M059J (cell line): ENCODE data around the gene SGPP2. TPM values are rescaled to one million over a fixed set of nuclear protein-coding genes. Genes with fewer than 3 reads are reported as not detected.
"Not testable (repeated sequence)": the region's sequence is repeated elsewhere in the genome, so short reads cannot be mapped to it uniquely, and the experiment has no call there.

Experiments used
- DNase-seq: peaks from one replicate; pipeline ENCODE4 v3.0.0-alpha.2; 2012; ENCODE audit warnings: low read depth
- total RNA-seq: library from RNA; depleted of rRNA; stranded (reverse); fragments of >200 nt; shearing (Covaris generic); gene quantifications from 2 replicates; pipeline ENCODE4 v1.2.3, GENCODE V29; 2014

SGPP2 gene
- total RNA-seq, 1 experiment from 2014 or later: 0.05 TPM

- peak; percentile 30 for DNase-seq
Measured at GRCh38 chr2:222427646-222428301, 3.4 kb downstream of the SGPP2 start.

GRCh38 chr2:222430071-222430470, 5.7 kb downstream of the SGPP2 start:
- DNase-seq: no peak

- no peak for DNase-seq
Measured at GRCh38 chr2:222430681-222431080, 6.3 kb downstream of the SGPP2 start.

GRCh38 chr2:222431869-222432268, 7.5 kb downstream of the SGPP2 start:
- no peak for DNase-seq

- no peak for DNase-seq
Measured at GRCh38 chr2:222433332-222434173, 9.2 kb downstream of the SGPP2 start.

- no peak for DNase-seq
Measured at GRCh38 chr2:222434204-222434603, 9.9 kb downstream of the SGPP2 start.

- not testable (repeated sequence) for DNase-seq
Measured at GRCh38 chr2:222435400-222436039, 11.2 kb downstream of the SGPP2 start.

- DNase-seq: no peak
Measured at GRCh38 chr2:222436040-222436413, 11.7 kb downstream of the SGPP2 start.

GRCh38 chr2:222439692-222440091, 15.3 kb downstream of the SGPP2 start:
- no peak for DNase-seq

- peak; percentile 83 for DNase-seq
Measured at GRCh38 chr2:222440673-222441422, 16.5 kb downstream of the SGPP2 start.

- no peak for DNase-seq
Measured at GRCh38 chr2:222442665-222443064, 18.3 kb downstream of the SGPP2 start.

- peak; percentile 32 for DNase-seq
Measured at GRCh38 chr2:222445227-222445626, 20.9 kb downstream of the SGPP2 start.

GRCh38 chr2:222447131-222447530, 22.8 kb downstream of the SGPP2 start:
- DNase-seq: no peak

GRCh38 chr2:222448748-222449181, 24.4 kb downstream of the SGPP2 start:
- DNase-seq: peak; percentile 27

- no peak for DNase-seq
Measured at GRCh38 chr2:222450021-222450420, 25.7 kb downstream of the SGPP2 start.

- peak; percentile 55 for DNase-seq
Measured at GRCh38 chr2:222451224-222451674, 26.9 kb downstream of the SGPP2 start.

GRCh38 chr2:222452422-222452950, 28.1 kb downstream of the SGPP2 start:
- peak; percentile 76 for DNase-seq

GRCh38 chr2:222456479-222457077, 32.2 kb downstream of the SGPP2 start:
- DNase-seq: no peak

- no peak for DNase-seq
Measured at GRCh38 chr2:222459983-222460382, 35.6 kb downstream of the SGPP2 start.

GRCh38 chr2:222465746-222466145, 41.4 kb downstream of the SGPP2 start:
- DNase-seq: no peak

GRCh38 chr2:222468346-222468745, 44.0 kb downstream of the SGPP2 start:
- peak; percentile 48 for DNase-seq
